SJCRH30 (cell line): Measurements from ENCODE around the gene C1orf174. TPM values are rescaled to one million over a fixed set of nuclear protein-coding genes. Genes with fewer than 3 reads are reported as not detected.

Source experiments
- DNase-seq, 2 experiments: peaks; one replicate each; pipeline ENCODE4 v3.0.0-alpha.2; 2015 to 2020
- H3K27ac ChIP-seq: fragments of 250-450 bp; sonication (Bioruptor Pico); 2 replicates; pipeline ENCODE4 v1.5.1; 2020; ENCODE audit warnings: mild to moderate bottlenecking, moderate library complexity
- H3K27me3 ChIP-seq: fragments of 250-450 bp; sonication (Bioruptor Pico); 2 replicates; pipeline ENCODE4 v1.5.1; 2020; ENCODE audit warnings: mild to moderate bottlenecking, moderate library complexity
- H3K36me3 ChIP-seq: fragments of 250-450 bp; sonication (Bioruptor Pico); 2 replicates; pipeline ENCODE4 v1.5.1; 2020; ENCODE audit warnings: mild to moderate bottlenecking, moderate library complexity
- H3K4me1 ChIP-seq: fragments of 250-450 bp; sonication (Bioruptor Pico); 2 replicates; pipeline ENCODE4 v1.5.1; 2020; ENCODE audit warnings: mild to moderate bottlenecking, moderate library complexity
- H3K4me3 ChIP-seq: fragments of 250-450 bp; sonication (Bioruptor Pico); 2 replicates; pipeline ENCODE4 v1.5.1; 2020; ENCODE audit warnings: mild to moderate bottlenecking, moderate library complexity
- H3K9me3 ChIP-seq: fragments of 250-450 bp; sonication (Bioruptor Pico); replicated peaks from 2 replicates; pipeline ENCODE4 v1.5.1; 2020; ENCODE audit warnings: mild to moderate bottlenecking, moderate library complexity
- total RNA-seq: library from RNA; depleted of rRNA; stranded (reverse); fragments of >200 nt; shearing (Covaris generic); gene quantifications from 2 replicates; pipeline ENCODE4 v1.2.3, GENCODE V29; 2014

Gene C1orf174
- total RNA-seq, 1 experiment from 2014 or later = 59.2 TPM

DNA sequence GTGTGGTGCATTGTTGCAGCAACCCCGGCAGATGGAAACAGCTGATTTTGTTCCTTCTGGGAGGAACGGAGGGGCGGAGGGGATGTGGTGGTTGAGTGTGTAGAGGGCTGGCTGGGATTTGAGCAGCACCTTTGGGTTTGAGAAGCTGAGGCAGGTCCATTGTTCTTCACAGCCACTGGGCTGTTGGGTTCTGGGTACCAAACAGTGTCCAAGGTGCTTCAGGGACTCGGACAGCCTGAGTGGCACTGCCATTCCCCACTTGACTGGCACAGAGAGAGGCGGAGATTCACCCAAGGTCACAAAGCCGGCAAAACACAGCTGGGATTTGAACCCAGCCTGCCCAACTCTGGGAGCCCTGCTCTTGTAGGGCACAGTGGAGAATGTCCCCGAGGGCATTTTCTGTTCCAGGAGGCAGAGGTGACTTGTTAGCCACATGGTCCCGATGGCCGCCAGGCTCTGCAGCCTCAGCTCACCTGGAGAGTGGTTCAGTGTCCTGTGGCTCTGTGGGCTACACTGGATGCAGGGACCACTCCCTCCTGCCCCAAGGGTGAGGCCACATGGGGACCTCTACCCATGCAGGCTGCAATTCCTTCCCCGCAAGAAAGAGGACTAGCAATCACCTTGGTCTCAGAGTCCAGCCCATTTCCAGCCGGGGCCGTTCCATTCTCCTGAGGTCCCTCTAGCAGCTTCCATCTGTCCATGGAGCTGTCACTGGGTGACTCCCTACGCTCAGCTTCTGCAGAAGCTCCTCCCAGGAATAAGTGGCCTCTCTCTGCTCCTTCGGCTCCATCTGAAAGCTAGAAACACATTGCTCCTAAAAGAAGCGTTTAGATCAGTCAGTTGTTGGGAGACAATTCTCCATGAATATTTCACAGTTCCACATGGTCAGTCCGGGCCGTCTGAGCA lies 31.2 kb upstream of the C1orf174 start:
- Histone ChIP-seq H3K4me1 (peaks cover 4% of the 10 kb centered on the region; the same call in 1 of the 2 replicates), H3K36me3 (no peaks in the 10 kb centered on the region), H3K27me3 (0 out of 2 replicates have a peak, but pooled peaks cover 2% of the 10 kb centered on the region), H3K4me3 (no peak overlapping the region), H3K9me3 (no peaks in the 10 kb centered on the region), H3K27ac (no peak overlapping the region)
- DNase-seq = no peak

DNA sequence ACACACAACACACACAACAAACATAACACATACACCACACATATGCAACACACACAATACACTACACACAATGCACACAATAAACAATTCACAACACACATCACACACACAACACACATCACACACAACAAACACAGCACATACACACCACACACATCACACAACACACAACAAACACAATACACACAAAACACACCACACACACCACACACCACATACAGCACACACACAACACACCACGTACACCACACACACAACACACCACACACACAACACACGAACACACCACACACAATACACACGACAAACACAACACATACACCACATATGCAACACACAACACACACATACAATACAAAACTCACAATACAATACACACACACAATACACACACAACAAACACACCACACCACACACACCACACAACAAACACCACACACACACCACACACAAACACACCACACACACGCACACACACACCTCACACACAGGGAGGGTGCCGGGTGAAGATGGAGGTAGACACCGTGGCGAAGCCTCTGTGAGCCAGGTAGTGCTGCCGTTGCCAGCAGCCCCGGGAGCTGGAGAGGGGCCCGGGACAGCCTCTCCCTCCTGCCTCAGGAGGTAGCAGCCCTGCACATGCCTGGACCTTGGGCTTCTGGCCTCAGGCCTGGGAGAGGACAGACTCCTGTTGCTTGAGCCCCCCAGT lies 30.4 kb upstream of the C1orf174 start:
- H3K9me3 ChIP-seq = no peaks in the 10 kb centered on the region
- H3K27ac ChIP-seq = no peak overlapping the region
- no peak for DNase-seq

DNA sequence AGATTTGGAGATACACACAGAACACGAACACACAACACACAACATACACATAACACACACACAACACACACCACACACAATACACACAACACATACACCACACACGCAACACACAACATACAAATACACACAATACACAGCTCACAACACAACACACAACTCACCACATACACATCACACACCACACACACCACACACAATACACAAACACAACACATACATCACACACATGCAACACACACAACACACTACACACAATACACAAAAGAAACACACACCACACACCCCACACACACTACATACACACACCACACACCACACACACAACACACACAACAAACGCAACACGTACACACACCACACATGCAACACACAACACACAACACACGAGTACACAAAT lies 29.1 kb upstream of the C1orf174 start:
- DNase-seq = no peak
- H3K36me3 ChIP-seq = no peaks in the 10 kb centered on the region

More for the DNA sequence above, 30.4 kb upstream of the C1orf174 start:
- Histone ChIP-seq H3K36me3 (no peaks in the 10 kb centered on the region), H3K27me3 (0 out of 2 replicates have a peak, but pooled peaks cover 2% of the 10 kb centered on the region), H3K4me3 (no peak overlapping the region), H3K4me1 (peaks cover 9% of the 10 kb centered on the region)

DNA sequence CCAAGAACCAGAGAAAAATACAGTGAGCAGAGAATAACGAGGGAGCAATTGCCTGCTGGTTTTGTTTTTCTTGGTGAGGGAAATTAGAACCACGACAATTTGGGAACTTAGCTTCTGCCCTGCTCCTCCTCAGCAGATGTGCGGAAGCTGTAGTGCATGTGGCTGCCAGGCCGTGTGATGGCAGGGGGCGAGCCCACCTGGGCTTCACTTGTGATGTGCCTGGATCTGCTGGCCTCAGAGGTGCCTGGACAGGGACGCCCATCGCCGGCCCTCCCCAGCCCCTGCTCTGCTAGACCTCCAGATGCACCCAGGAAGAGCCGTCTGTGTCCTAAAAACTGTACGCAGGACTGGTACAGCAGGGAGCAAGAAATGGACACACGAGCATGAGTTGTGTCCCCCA lies 28.5 kb upstream of the C1orf174 start:
- Histone ChIP-seq H3K4me1 (peaks cover 26% of the 10 kb centered on the region), H3K36me3 (no peaks in the 10 kb centered on the region), H3K4me3 (no peak overlapping the region), H3K9me3 (no peaks in the 10 kb centered on the region), H3K27me3 (0 out of 2 replicates have a peak, but pooled peaks cover 2% of the 10 kb centered on the region), H3K27ac (no peak overlapping the region)
- DNase-seq = no peak

More for the DNA sequence above, 29.1 kb upstream of the C1orf174 start:
- Histone ChIP-seq H3K9me3 (no peaks in the 10 kb centered on the region), H3K27me3 (0 out of 2 replicates have a peak, but pooled peaks cover 2% of the 10 kb centered on the region), H3K27ac (no peak overlapping the region), H3K4me3 (no peak overlapping the region), H3K4me1 (peaks cover 20% of the 10 kb centered on the region)

DNA sequence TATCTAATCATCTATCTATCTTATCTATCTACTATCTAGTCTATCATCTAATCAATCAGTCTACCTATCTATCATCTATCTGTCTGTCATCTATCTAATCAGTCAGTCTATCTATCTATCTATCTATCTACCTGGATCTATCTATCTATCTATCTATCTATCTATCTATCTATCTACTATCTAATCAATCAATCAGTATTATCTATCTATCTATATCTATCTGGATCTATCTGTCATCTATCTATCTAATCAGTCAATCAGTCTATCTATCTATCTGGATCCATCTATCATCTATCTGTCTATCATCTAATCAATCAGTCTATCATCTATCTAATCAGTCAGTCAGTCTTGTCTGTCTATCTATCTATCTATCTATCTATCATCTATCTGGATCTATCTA lies 26.9 kb upstream of the C1orf174 start:
- peaks cover 42% of the 10 kb centered on the region for H3K4me1 ChIP-seq
- H3K4me3 ChIP-seq = no peak overlapping the region
- H3K27ac ChIP-seq = no peak overlapping the region
- H3K36me3 ChIP-seq = no peaks in the 10 kb centered on the region
- H3K27me3 ChIP-seq = no peaks in the 10 kb centered on the region
- no peak for DNase-seq
- H3K9me3 ChIP-seq = no peaks in the 10 kb centered on the region

DNA sequence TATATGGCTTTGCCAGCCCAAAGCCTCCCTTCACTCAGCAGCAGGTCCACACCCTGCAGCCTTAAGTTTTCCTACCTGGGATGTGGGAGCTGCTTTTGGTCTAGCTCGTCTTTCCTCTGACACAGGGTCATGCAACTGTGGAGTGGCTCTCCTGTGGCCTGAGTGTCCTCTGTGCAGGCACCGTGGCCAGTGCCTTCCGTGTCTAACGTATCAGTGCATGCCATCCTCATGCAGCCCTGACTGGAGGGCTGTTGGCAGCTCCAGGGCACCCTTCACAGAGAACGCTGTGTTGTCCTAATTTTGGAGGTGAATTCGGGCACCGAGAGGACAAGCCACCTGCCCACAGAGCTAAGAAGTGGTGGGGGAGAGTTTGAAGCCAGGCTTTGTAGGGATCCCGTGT lies 25.7 kb upstream of the C1orf174 start:
- H3K9me3 ChIP-seq = no peaks in the 10 kb centered on the region
- H3K4me3 ChIP-seq = no peak overlapping the region
- DNase-seq = no peak
- peaks cover 51% of the 10 kb centered on the region for H3K4me1 ChIP-seq
- H3K27me3 ChIP-seq = no peaks in the 10 kb centered on the region
- no peak overlapping the region for H3K27ac ChIP-seq
- H3K36me3 ChIP-seq = no peaks in the 10 kb centered on the region

DNA sequence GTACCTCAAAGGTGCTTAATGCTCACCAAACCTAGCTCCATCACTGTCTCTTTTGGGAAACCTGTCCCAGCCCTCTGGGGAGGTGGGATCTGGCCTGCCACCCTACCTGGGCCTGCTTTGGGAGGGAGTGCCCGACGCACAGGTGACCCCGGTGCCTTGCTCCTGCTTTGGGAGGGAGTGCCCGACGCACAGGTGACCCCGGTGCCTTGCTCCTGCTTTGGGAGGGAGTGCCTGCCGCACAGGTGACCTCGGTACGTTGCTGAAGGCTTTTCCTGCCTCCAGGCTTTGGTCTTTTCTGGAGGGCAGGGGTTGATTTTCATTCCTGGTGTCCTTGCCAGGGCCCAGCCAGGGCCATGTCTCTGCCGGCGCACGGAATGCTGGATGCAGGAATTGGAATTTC lies 25.2 kb upstream of the C1orf174 start:
- no peaks in the 10 kb centered on the region for H3K9me3 ChIP-seq
- H3K36me3 ChIP-seq = no peaks in the 10 kb centered on the region
- peaks cover 51% of the 10 kb centered on the region for H3K4me1 ChIP-seq
- H3K27ac ChIP-seq = peak overlapping the region; percentile 13; the same call in 1 of the 2 replicates
- no peaks in the 10 kb centered on the region for H3K27me3 ChIP-seq
- DNase-seq = no peak
- no peak overlapping the region for H3K4me3 ChIP-seq

DNA sequence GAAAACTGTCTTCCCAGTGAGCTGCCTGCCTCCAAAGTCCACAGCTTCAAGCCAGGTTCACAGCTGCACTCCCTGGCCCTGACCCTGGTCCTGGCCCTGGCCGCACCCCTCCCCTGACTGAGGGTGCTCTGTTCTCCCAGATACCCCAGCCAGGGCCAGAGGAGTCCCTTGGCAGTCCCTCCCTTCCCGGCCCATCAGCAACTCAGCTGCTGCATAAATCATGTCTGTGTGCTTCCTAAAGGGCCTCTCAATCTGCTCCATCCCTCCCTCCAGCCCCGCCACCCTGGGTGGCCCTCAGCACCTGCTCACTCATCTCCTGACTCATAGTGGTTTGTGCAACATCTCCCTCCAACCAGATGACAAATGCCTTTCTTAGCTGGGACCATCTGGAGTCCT lies 24.8 kb upstream of the C1orf174 start:
- Histone ChIP-seq H3K4me3 (no peak overlapping the region), H3K4me1 (peaks cover 51% of the 10 kb centered on the region), H3K9me3 (no peaks in the 10 kb centered on the region), H3K27me3 (no peaks in the 10 kb centered on the region), H3K36me3 (no peaks in the 10 kb centered on the region), H3K27ac (peak overlapping the region; percentile 53)
- peak; percentile 96 to 98 for DNase-seq

DNA sequence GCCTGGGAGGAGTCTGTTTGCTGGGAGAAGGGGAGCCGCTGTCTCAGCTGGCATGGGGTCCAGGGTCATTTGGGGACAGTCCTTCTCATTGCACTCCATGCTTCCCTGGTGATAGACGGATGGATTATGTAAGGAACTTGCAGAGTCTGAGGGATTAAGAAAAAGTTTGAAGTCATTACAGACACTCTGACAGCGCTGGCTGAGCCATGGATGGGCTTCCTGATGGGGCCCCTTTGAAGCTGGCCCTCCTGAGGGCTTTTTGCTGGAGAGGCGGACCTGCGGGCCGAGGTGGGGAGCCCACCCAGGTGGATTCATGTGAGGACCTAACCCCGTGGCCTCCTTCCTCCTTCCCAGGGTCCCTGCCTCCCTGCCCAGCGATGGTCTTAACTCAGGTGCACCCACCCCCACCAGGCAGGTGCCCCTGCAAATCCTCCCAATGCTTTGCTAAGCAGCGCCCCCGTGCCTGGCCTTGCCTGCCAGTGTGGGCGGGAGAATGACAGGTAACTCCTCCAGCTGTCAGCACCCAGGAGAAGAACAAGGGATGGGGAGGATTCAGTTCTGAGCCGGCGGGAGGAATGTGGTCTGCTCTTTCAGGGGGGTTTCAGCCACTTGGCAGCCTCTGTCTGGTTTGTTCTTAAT lies 24.2 kb upstream of the C1orf174 start:
- no peaks in the 10 kb centered on the region for H3K27me3 ChIP-seq
- peak overlapping the region; percentile 53 for H3K27ac ChIP-seq
- H3K4me3 ChIP-seq = no peak overlapping the region
- no peaks in the 10 kb centered on the region for H3K36me3 ChIP-seq
- no peaks in the 10 kb centered on the region for H3K9me3 ChIP-seq
- peaks cover 51% of the 10 kb centered on the region for H3K4me1 ChIP-seq
- peak in 1 of 2 experiments; percentile 65 for DNase-seq

DNA sequence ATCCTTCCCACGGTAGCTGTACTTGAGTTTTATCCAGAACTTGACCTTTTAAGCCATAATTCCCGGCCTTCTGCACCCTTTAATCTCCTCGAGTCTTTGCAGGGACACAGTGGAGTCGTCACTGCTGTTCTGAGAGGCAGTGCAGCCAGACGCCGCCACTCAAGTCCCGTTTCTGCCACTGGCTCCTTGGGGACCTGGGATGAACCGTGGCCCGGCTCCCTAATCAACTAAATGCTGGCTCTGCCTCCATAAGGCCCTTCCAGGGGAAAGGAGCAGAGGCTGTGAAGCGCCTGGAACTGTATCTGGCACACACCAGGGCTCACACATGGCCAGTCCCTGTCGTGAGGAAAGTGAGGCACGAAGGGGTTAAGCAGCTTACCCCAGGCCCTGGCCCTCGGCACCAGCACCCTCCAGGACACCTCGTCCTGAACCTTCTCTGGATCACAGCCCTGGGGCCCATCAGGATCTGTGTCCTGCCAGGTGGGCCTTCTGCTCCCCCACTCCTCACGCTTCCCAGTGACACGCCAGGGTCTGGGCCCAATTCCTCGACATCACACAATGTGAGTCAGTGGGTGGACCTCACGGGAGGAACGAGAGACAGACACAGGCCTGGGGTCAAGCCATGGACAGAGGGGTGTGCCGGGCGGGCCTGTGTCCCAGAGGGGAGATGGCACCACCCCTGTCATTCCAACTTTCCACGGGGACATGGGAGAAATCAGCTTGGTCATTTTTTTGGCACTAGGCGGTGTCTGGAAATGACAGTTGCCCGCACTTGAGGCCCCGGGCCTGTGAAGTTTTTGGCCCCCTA lies 23.5 kb upstream of the C1orf174 start:
- Histone ChIP-seq H3K4me3 (no peak overlapping the region), H3K27me3 (no peaks in the 10 kb centered on the region), H3K27ac (peak overlapping the region; percentile 53), H3K4me1 (peaks cover 51% of the 10 kb centered on the region), H3K9me3 (no peaks in the 10 kb centered on the region), H3K36me3 (no peaks in the 10 kb centered on the region)
- no peak for DNase-seq

DNA sequence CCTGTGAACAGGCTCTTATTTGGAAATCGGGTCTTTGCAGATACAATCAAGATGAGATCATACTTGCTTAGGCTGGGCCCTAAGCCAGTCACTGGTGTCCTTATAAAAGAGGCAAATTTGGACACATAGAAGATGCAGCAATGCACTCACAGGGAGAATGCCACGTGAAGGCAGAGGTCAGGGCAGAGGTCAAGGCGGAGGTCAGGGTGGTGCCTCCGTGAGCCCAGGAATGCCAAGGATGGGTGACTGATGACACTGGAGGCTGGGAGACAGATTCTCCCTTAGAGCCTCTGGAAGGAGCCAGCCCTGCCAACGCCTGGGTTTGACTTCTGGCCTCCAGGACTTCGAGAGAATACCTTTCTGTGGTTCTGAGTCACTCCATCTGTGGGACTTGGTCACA lies 22.8 kb upstream of the C1orf174 start:
- DNase-seq = no peak
- H3K9me3 ChIP-seq = no peaks in the 10 kb centered on the region
- peaks cover 47% of the 10 kb centered on the region for H3K4me1 ChIP-seq
- H3K27ac ChIP-seq = no peak overlapping the region
- no peaks in the 10 kb centered on the region for H3K27me3 ChIP-seq
- no peak overlapping the region for H3K4me3 ChIP-seq
- no peaks in the 10 kb centered on the region for H3K36me3 ChIP-seq

DNA sequence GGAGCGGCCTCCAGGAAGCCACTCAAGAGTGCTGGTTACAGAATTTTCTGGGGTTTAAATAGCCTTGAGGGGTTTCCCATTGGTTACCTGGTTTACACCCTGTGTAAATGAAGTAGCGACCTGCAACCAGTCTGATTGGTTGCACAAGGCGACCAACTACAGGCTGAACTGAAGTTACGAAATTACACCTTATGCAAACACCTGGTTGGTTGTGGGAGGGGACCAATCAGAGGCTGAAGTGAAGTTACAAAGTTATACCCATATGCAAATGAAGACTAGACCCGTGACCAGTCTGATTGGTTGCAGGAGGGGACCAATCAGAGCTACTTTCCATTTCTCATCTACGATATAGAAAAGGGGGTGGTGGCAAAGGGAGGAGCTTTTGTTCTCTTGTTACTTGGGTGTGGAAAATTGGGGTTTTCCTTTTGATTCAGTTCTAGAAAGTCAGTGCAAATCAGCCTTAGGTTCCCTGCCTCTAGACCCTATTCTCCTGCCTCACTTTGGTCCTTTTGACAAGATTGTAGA lies 22.2 kb upstream of the C1orf174 start:
- no peak overlapping the region for H3K4me3 ChIP-seq
- H3K4me1 ChIP-seq = peaks cover 47% of the 10 kb centered on the region
- H3K27ac ChIP-seq = no peak overlapping the region
- no peaks in the 10 kb centered on the region for H3K9me3 ChIP-seq
- peak in 1 of 2 experiments; percentile 40 for DNase-seq
- no peaks in the 10 kb centered on the region for H3K36me3 ChIP-seq
- H3K27me3 ChIP-seq = 0 out of 2 replicates have a peak, but pooled peaks cover 4% of the 10 kb centered on the region

DNA sequence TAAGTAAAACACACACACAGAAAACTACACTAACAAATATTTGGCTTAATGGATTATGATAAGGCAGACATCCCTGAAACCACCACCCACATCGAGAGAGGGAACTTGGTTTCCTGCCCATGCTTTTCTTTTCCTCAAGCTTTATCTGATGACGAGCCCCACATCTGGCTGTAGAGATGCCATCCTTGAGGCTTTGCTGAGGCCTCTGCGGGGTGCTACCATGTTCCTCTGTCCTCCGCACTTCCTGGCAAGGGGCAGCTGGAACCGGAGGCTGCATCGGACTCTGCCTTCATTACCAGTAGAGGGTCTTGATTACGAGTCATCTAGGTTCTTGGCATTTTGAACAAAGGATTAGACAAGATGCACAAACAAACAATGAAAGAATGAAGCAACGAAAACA lies 21.7 kb upstream of the C1orf174 start:
- no peak overlapping the region for H3K27ac ChIP-seq
- H3K4me1 ChIP-seq = peaks cover 47% of the 10 kb centered on the region
- no peaks in the 10 kb centered on the region for H3K36me3 ChIP-seq
- 0 out of 2 replicates have a peak, but pooled peaks cover 4% of the 10 kb centered on the region for H3K27me3 ChIP-seq
- DNase-seq = no peak
- no peaks in the 10 kb centered on the region for H3K9me3 ChIP-seq
- H3K4me3 ChIP-seq = no peak overlapping the region

DNA sequence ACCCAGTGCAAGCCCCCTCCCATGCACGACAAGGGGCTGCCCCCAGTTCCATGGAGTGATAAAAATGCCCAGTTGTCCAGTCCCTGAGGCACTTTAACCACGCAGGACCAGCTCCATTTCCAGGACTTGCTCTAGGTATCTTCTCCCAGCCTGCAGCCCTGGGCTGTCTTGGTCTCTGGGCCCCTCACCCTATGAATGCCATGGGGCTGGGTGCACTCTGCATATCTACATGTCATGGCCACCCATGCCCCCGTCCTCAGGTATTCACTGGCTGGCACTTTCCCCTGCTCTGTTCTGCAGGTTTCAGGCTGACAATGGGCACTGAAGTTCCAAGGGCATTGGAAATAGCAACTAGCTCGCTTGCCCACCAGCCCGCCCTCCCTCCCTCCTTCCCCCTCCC lies 19.6 kb upstream of the C1orf174 start:
- no peak overlapping the region for H3K4me3 ChIP-seq
- peaks cover 4% of the 10 kb centered on the region; the same call in 1 of the 2 replicates for H3K27me3 ChIP-seq
- no peak overlapping the region for H3K27ac ChIP-seq
- no peak for DNase-seq
- H3K4me1 ChIP-seq = peaks cover 36% of the 10 kb centered on the region
- H3K36me3 ChIP-seq = no peaks in the 10 kb centered on the region
- H3K9me3 ChIP-seq = no peaks in the 10 kb centered on the region
